Measurements from ENCODE around the gene SPTBN4.
"Not testable (repeated sequence)": the region's sequence is repeated elsewhere in the genome, so short reads cannot be mapped to it uniquely, and the experiment has no call there.

Gene SPTBN4

GRCh38 chr19:40466985-40467734 is at the start of gene SPTBN4:
Gene SPTBN4 (plus strand): TSS chr19:40467001. CDS start chr19:40472622, 5,621 bp downstream.
- no peak for DNase-seq

- no peak for DNase-seq
Observed at GRCh38 chr19:40417643-40417981, 49.2 kb upstream of the SPTBN4 start.

- DNase-seq = no peak
Observed at GRCh38 chr19:40418040-40418439, 48.8 kb upstream of the SPTBN4 start.

GRCh38 chr19:40419066-40419612 is 47.7 kb upstream of the SPTBN4 start:
- DNase-seq = no peak

GRCh38 chr19:40419780-40420179 is 47.0 kb upstream of the SPTBN4 start:
- no peak for DNase-seq

GRCh38 chr19:40420451-40420765 is 46.4 kb upstream of the SPTBN4 start:
- DNase-seq = no peak

GRCh38 chr19:40420766-40421765 is 45.7 kb upstream of the SPTBN4 start:
- DNase-seq = peak; percentile 97

DNA sequence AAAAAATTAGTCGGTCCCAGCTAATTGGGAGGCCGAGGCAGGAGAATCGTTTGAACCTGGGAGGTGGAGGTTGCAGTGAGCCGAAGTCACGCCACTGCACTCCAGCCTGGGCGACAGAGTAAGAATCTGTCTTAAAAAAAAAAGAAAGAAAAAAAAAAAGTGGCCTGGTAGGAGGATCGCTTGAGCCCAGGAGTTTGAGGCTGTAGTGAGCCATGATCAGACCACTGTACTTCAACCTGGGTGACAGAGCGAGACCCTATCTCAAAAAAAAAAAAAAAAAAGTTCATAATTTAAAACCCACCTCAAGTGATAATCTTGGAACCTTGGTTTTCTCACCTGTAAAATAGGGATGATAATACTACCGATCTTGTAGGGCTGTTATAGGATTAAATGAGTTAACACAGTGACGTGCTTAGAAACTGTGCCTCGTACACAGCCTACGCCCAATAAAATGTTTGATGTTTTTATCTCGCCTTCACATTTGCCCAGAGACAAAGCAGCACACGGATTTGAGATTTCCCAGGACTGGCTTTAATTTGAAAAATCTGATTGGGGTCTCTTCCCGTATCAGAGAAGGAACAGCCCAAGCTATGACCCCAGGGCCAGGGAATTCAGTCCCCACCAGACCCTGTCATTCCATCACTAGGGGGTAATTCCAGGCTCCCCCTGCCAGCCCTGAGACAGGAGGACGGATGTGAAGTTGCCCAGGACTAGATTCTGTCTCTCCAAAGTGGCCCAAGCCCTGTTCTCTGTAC is 44.6 kb upstream of the SPTBN4 start:
- no peak for DNase-seq

DNA sequence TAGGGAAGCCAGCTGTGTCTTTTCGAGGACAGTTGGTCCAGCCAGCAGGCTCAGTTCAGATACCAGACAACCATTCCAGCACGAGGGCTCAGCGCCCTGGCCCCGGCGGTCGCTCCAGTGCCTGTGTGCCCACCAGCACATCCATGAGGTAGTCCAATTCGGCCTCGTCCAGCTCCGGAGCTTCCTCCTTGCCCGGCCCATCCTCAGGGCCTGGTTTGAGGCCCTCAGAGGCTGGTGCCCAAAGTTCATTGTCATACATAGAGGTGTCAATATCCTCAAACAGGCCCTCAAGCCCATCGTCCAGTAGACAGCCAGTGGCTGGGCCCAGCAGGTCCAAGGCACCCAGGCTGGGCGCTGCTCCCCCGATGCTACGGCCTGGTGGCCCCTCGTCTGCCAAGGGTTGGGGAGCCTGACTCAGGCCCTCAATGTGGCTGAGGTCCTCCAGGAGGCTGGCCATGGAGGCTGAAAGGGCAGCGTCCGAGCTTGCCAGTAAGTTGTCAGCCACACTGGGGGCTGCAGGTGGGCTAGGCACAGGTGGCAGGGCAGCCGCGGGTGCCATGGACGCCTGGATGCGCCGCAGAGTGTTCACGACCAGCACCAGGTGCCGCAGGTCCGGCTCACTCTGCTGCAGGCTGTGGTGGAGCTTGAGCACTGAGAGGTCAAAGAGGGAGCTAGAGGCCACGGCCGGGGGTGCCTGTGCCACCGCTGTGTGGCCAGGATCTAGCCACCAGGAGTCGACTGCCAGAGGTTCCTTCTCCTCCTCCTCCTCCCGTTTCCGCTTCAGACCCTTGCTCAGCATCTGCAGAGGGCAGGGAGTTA is 43.8 kb upstream of the SPTBN4 start:
- no peak for DNase-seq

- DNase-seq = no peak
Observed at GRCh38 chr19:40423938-40424337, 42.9 kb upstream of the SPTBN4 start.

DNA sequence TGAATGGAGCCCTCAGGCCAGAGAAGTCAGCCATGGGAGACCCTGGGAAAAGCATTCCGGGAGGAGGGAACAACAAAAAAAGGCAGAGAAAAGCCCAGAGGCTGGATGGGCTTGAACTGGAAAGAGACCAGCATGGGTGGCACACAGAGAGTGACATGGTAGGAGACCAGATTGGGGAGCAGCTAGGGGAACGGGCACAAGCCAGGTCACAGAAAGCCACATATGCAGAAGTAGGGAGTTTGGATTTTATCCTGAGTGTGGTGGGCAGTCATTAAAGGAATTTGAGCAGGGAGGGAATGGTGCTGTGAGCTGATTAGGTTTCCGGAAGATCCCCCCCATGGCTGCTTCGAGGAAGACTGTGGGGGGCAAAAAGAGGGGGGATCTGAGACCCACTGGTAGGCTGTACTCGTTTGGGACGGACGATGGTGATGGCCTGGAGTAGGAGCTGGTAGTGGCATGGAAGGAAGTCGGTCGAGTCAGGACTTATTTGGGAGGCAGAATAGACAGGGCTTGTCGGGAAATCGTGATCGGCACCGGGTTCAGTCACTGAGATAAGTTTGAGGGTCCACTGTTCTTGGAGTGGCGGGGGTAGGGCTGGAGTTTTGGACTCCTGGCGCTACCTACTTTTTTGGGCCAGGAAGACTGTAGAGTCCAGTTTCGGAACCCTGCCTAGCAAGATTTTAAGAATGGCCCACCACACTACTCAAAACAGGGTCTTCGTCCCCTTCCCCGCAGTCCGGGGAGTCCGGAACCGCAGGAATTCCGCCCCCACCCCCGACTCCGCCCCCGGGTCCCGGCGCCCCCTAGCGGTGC is 42.0 kb upstream of the SPTBN4 start:
- DNase-seq = no peak

- peak; percentile 100 for DNase-seq
Observed at GRCh38 chr19:40425450-40426287, 41.1 kb upstream of the SPTBN4 start, which contains the start of gene SERTAD1. Gene SERTAD1 (minus strand): TSS chr19:40425992. CDS start chr19:40423546, 2,446 bp downstream.

- DNase-seq = not testable (repeated sequence)
Observed at GRCh38 chr19:40428197-40428596, 38.6 kb upstream of the SPTBN4 start.

- DNase-seq = not testable (repeated sequence)
Observed at GRCh38 chr19:40430242-40430641, 36.6 kb upstream of the SPTBN4 start.

GRCh38 chr19:40431698-40432097 is 35.1 kb upstream of the SPTBN4 start:
- DNase-seq = no peak

DNA sequence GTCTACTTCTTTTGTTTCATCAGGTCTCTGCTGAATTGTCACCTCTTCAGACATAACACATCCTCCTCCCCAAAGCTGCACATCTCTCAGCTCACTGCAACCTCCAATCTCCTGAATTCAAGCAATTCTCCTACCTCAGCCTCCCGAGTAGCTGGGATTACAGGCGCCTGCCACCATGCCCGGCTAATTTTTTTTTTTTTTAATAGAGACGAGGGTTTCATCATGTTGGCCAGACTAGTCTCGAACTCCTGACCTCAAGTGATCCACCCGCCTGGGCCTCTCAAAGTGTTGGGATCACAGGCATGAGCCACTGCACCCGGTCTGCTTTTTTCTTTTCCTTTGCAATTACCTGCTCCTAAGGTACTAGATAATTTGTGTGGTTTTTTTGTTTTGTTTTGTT is 34.0 kb upstream of the SPTBN4 start:
- DNase-seq = not testable (repeated sequence)

GRCh38 chr19:40433391-40434216 is 33.2 kb upstream of the SPTBN4 start:
- peak; percentile 96 for DNase-seq

- DNase-seq = no peak
Observed at GRCh38 chr19:40438284-40438683, 28.5 kb upstream of the SPTBN4 start.

GRCh38 chr19:40441719-40442253 is 25.0 kb upstream of the SPTBN4 start:
- no peak for DNase-seq

Measured in islet precursor cell (in vitro differentiated cells).